OCI-LY1 (cell line): ENCODE results near the gene MOSPD2.

Experiments
- CTCF ChIP-seq: fragments of 200-600 bp; sonication (generic), shearing (Covaris generic); IDR thresholded peaks from 2 replicates; pipeline ENCODE4 v1.5.1; 2017; ENCODE audit warnings: mild to moderate bottlenecking, antibody characterized with exemption, low read length, moderate library complexity, mixed read lengths
- EZH2 ChIP-seq: fragments of 200-600 bp; sonication (generic), shearing (Covaris generic); IDR thresholded peaks from 2 replicates; pipeline ENCODE4 v1.8.0; 2017; ENCODE audit warnings: borderline replicate concordance, mixed run types, mild to moderate bottlenecking, antibody characterized with exemption, low read length, moderate library complexity, mixed read lengths

DNA sequence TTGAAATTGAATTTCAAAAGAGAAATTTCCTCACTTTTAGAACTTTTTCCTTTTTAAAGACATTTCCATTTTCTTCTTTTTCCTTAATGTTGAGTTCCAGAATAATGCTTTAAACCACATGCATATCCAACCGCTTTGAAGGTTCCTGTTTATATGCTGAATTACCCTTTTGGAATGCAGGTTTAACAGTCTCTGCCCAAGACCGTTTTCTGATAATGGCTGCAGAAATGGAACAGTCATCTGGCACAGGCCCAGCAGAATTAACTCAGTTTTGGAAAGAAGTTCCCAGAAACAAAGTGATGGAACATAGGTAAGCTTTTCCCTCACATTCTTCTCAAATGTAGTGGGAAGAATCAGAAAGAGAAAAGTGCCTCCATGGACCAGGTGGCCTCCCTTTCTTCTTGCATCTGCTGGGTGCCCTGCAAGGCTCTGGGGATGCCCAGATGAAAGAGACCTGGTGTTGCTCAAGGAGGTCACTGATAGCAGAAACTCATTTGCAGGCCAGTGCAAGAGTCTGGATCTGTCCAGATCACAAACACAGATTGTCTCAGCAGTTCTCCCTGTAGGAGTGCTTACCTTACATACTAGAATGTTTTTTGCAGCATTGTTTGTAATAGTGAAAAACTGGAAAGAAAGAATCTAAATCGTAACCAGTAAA, 42.9 kb downstream of the MOSPD2 start:
- TF ChIP-seq CTCF (no peak), EZH2 (no peak)
